Activated B cell treated with CpG ODN at 0.5 μM for 24 hours (primary cell): ENCODE measurements around the gene TEX14. TPM values are rescaled to one million over a fixed set of nuclear protein-coding genes. Genes with fewer than 3 reads are reported as not detected.

ENCODE experiments used
- ATAC-seq: fragments of 200-7000 bp; cut with Tn5 transposase; one replicate; pipeline ENCODE4 v1.10.0; 2021; ENCODE audit warnings: low read depth, mild to moderate bottlenecking, moderate library complexity
- CTCF ChIA-PET: fragments of 350-600 bp; sonication (Branson Sonifier 250); formaldehyde crosslinking; loops from one replicate; lab custom pipeline; 2021; ENCODE audit warnings: antibody characterized with exemption; lab: Charles Lee
- POLR2A ChIA-PET: fragments of 350-600 bp; sonication (Branson Sonifier 250); formaldehyde crosslinking; loops from one replicate; lab custom pipeline; 2021; ENCODE audit warnings: antibody characterized with exemption; lab: Charles Lee
- DNase-seq: peaks from one replicate; pipeline ENCODE4 v3.0.0; 2022
- H3K27ac Mint-ChIP-seq: one replicate; pipeline ENCODE4 v1.8.0; 2020; ENCODE audit warnings: mixed read lengths
- H3K27me3 Mint-ChIP-seq: one replicate; pipeline ENCODE4 v1.8.0; 2021; ENCODE audit warnings: mixed read lengths
- H3K36me3 Mint-ChIP-seq: one replicate; pipeline ENCODE4 v1.8.0; 2021; ENCODE audit warnings: low read depth, mixed read lengths
- H3K4me1 Mint-ChIP-seq: one replicate; pipeline ENCODE4 v1.8.0; 2021; ENCODE audit warnings: mixed read lengths
- H3K4me3 Mint-ChIP-seq: one replicate; pipeline ENCODE4 v1.8.0; 2020; ENCODE audit warnings: mild to moderate bottlenecking, mixed read lengths
- H3K9me3 Mint-ChIP-seq: one replicate; pipeline ENCODE4 v1.8.0; 2020; ENCODE audit warnings: mixed read lengths
- intact Hi-C: fragments of 100-400 bp; cut with micrococcal nuclease; formaldehyde crosslinking; loops from one replicate; pipeline ENCODE4 v1.15.1; 2024
- total RNA-seq: library from RNA; stranded (reverse); gene quantifications from 2 replicates; pipeline ENCODE4 v1.2.3, GENCODE V29; 2022
- TF ChIP-seq, protein P1 (sequence below): fragments of 200-600 bp; IDR thresholded peaks from one replicate; pipeline ENCODE4 v1.8.0; 2022; ENCODE audit warnings: antibody characterized with exemption, mild to moderate bottlenecking

TEX14 gene
- total RNA-seq, 1 donor from 2014 or later: 0.16 TPM

- no peaks in the 10 kb centered on the region for H3K4me1 Mint-ChIP-seq
- POLR2A ChIA-PET: no interaction called here
- H3K4me3 Mint-ChIP-seq: no peak overlapping the region
Measured at GRCh38 chr17:58580671-58581070, 111.2 kb downstream of the TEX14 start.

DNA sequence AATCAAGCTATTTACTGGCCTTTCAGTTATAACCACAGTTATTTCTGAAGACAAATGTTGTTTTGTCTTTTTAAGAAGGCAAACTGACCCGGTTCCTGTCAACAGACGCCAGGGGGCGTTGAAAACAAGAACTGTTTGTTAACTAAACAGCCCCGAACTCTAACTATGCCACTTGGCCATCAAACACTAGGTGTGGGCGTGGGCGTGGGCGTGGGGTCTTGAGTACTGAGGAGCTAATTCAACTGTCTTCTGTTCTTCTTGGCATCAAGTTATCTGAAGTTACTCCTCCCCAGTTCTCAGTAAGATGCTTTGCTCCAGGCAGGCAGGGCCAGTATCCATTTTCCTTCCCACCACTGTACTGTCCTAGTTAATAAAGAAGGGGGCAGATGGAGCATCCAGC is 114.1 kb downstream of the TEX14 start:
- Mint-ChIP-seq H3K27ac (no peak overlapping the region), H3K9me3 (no peaks in the 10 kb centered on the region), H3K4me1 (no peaks in the 10 kb centered on the region), H3K27me3 (no peaks in the 10 kb centered on the region), H3K36me3 (no peaks in the 10 kb centered on the region), H3K4me3 (no peak overlapping the region)
- ChIA-PET POLR2A (no interaction called here), CTCF (interaction anchor here (0.7 to 2.9 kb wide), 7 partner anchors 13 to 427 kb away, joined by 3 to 12 read pairs (median 3); no protein-coding TSS in a partner anchor)
- DNase-seq (peak; percentile 17), ATAC-seq (no peak)
- TF ChIP-seq, protein P1, sequence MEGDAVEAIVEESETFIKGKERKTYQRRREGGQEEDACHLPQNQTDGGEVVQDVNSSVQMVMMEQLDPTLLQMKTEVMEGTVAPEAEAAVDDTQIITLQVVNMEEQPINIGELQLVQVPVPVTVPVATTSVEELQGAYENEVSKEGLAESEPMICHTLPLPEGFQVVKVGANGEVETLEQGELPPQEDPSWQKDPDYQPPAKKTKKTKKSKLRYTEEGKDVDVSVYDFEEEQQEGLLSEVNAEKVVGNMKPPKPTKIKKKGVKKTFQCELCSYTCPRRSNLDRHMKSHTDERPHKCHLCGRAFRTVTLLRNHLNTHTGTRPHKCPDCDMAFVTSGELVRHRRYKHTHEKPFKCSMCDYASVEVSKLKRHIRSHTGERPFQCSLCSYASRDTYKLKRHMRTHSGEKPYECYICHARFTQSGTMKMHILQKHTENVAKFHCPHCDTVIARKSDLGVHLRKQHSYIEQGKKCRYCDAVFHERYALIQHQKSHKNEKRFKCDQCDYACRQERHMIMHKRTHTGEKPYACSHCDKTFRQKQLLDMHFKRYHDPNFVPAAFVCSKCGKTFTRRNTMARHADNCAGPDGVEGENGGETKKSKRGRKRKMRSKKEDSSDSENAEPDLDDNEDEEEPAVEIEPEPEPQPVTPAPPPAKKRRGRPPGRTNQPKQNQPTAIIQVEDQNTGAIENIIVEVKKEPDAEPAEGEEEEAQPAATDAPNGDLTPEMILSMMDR: no peak
- intact Hi-C loops: loop anchor here (2.0 kb wide), 1 partner anchor 59 kb away; no protein-coding TSS in a partner anchor

More at GRCh38 chr17:58580671-58581070, 111.2 kb downstream of the TEX14 start:
- no peaks in the 10 kb centered on the region for H3K27me3 Mint-ChIP-seq
- ATAC-seq (no peak), DNase-seq (no peak)
- H3K27ac Mint-ChIP-seq: no peak overlapping the region
- CTCF ChIA-PET: interaction anchor here (1.0 kb wide), 1 partner anchor 424 kb away, joined by 5 read pairs; no protein-coding TSS in a partner anchor
- intact Hi-C loops: no loop called here
- no peaks in the 10 kb centered on the region for H3K36me3 Mint-ChIP-seq
- TF ChIP-seq, protein P1: no peak
- H3K9me3 Mint-ChIP-seq: no peaks in the 10 kb centered on the region

GRCh38 chr17:58576679-58577367 is 115.0 kb downstream of the TEX14 start:
- intact Hi-C loops: loop anchor here (2.0 kb wide), 1 partner anchor 58 kb away; no protein-coding TSS in a partner anchor
- DNase-seq (no peak), ATAC-seq (no peak)
- Mint-ChIP-seq H3K9me3 (no peaks in the 10 kb centered on the region), H3K4me3 (no peak overlapping the region), H3K36me3 (no peaks in the 10 kb centered on the region), H3K27ac (no peak overlapping the region), H3K27me3 (no peaks in the 10 kb centered on the region), H3K4me1 (no peaks in the 10 kb centered on the region)
- TF ChIP-seq, protein P1: no peak
- POLR2A ChIA-PET: no interaction called here
- CTCF ChIA-PET: interaction anchor here (1.3 to 2.9 kb wide), 4 partner anchors 9 to 428 kb away, joined by 3 to 12 read pairs (median 4); no protein-coding TSS in a partner anchor

DNA sequence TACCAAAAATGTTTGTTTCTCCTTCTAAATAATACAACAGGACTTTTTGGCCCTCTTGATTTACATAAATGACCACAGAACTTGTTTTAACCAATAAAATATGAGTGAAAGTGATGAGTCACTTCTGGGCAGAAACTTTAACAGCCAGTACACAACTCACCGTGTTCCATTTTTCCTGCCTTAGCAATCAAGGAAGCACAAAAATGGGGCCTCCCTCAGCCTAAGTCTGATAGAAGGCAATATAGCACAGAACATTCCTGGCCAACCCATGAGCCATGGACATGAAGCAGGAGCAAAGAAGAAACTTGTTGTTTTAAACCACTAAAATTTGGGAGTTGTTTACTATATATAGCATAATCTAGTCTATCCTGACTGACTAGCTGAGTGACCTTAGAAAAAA is 116.3 kb downstream of the TEX14 start:
- Mint-ChIP-seq H3K27ac (no peak overlapping the region), H3K27me3 (no peaks in the 10 kb centered on the region), H3K36me3 (no peaks in the 10 kb centered on the region), H3K9me3 (no peaks in the 10 kb centered on the region), H3K4me1 (no peaks in the 10 kb centered on the region), H3K4me3 (no peak overlapping the region)
- TF ChIP-seq, protein P1: no peak
- ATAC-seq (no peak), DNase-seq (no peak)
- intact Hi-C loops: no loop called here
- ChIA-PET POLR2A (no interaction called here), CTCF (interaction anchor here (1.3 to 1.5 kb wide), 2 partner anchors 10 to 36 kb away, joined by 3 to 5 read pairs; no protein-coding TSS in a partner anchor)

DNA sequence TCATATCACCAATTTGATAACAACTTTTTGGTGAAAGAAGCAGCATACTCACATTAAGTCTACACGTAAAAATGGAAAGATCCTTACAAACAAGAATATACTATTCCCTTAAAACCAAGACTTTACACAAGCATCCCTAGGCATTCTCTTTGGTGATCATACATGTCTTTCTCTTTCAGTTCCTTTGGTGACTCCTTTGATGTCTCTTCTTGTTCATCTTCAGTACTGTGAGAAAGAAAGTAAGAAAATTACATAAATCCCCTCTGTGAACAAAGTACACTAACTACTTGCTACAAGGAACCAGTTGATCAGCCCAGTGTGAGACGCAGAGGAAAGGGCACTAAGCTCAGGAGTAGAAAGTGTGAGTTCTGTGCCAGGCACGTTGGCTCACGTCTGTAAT is 117.8 kb downstream of the TEX14 start:
- POLR2A ChIA-PET: interaction anchor here (0.7 to 1.0 kb wide), 3 partner anchors 12 to 57 kb away, joined by 3 to 7 read pairs (median 3); no protein-coding TSS in a partner anchor
- TF ChIP-seq, protein P1: no peak
- no peaks in the 10 kb centered on the region for H3K27me3 Mint-ChIP-seq
- no peaks in the 10 kb centered on the region for H3K9me3 Mint-ChIP-seq
- H3K27ac Mint-ChIP-seq: no peak overlapping the region
- no peaks in the 10 kb centered on the region for H3K36me3 Mint-ChIP-seq
- DNase-seq (no peak), ATAC-seq (no peak)
- CTCF ChIA-PET: no interaction called here
- intact Hi-C loops: no loop called here
- no peak overlapping the region for H3K4me3 Mint-ChIP-seq
- H3K4me1 Mint-ChIP-seq: no peaks in the 10 kb centered on the region
